GM23338 (cell line): ENCODE measurements around the gene LRRC3. TPM values are rescaled to one million over a fixed set of nuclear protein-coding genes. Genes with fewer than 3 reads are reported as not detected.

Source experiments
- ATAC-seq: fragments of 200-7000 bp; cut with Tn5 transposase; 3 replicates; pipeline ENCODE4 v1.9.1; 2020
- DNase-seq: peaks from one replicate; pipeline ENCODE4 v3.0.0-alpha.2; 2015; ENCODE audit warnings: low spot score
- H2AFZ ChIP-seq: fragments of 200-600 bp; sonication (generic); 2 replicates; pipeline ENCODE4 v1.8.0; 2016; ENCODE audit warnings: antibody characterized with exemption, mild to moderate bottlenecking, moderate library complexity
- H3F3A ChIP-seq: fragments of 200-600 bp; sonication (generic); replicated peaks from 2 replicates; pipeline ENCODE4 v1.8.0; 2017; ENCODE audit warnings: antibody characterized with exemption, mixed run types, low read depth
- H3K27ac ChIP-seq: fragments of 200-600 bp; sonication (generic); 2 replicates; pipeline ENCODE4 v1.6.1; 2016; ENCODE audit warnings: low read depth
- H3K27me3 ChIP-seq: fragments of 200-600 bp; sonication (generic); 2 replicates; pipeline ENCODE4 v1.8.0; 2016; ENCODE audit warnings: mild to moderate bottlenecking, mixed run types, moderate library complexity; ENCODE audit not compliant: insufficient read depth
- H3K36me3 ChIP-seq: fragments of 200-600 bp; sonication (generic); 2 replicates; pipeline ENCODE4 v1.8.0; 2016; ENCODE audit warnings: mild to moderate bottlenecking; ENCODE audit not compliant: insufficient read depth
- H3K4me1 ChIP-seq: fragments of 200-600 bp; sonication (generic); 2 replicates; pipeline ENCODE4 v1.8.0; 2016; ENCODE audit warnings: mild to moderate bottlenecking, moderate library complexity; ENCODE audit not compliant: insufficient read depth
- H3K4me2 ChIP-seq: fragments of 200-600 bp; sonication (generic); 2 replicates; pipeline ENCODE4 v1.7.1; 2017; ENCODE audit warnings: mixed run types
- H3K4me3 ChIP-seq: fragments of 200-600 bp; sonication (generic); 2 replicates; pipeline ENCODE4 v1.6.1; 2016; ENCODE audit warnings: mixed run types
- H3K79me2 ChIP-seq: fragments of 200-600 bp; sonication (generic); replicated peaks from 2 replicates; pipeline ENCODE4 v1.8.0; 2017; ENCODE audit warnings: mild to moderate bottlenecking; ENCODE audit not compliant: insufficient read depth
- H3K9me2 ChIP-seq: fragments of 200-600 bp; sonication (generic); 2 replicates; pipeline ENCODE4 v1.8.0; 2017; ENCODE audit not compliant: insufficient read depth
- H4K20me1 ChIP-seq: fragments of 200-600 bp; sonication (generic); replicated peaks from 2 replicates; pipeline ENCODE4 v1.8.0; 2017; ENCODE audit warnings: mild to moderate bottlenecking; ENCODE audit not compliant: insufficient read depth
- H3K27ac Mint-ChIP-seq: 2 replicates; pipeline ENCODE4 v1.8.0; 2020; ENCODE audit warnings: inconsistent platforms, mild to moderate bottlenecking, moderate library complexity, mixed read lengths
- H3K27me3 Mint-ChIP-seq: 3 replicates; pipeline ENCODE4 v1.8.0; 2022; ENCODE audit warnings: low read depth, mild to moderate bottlenecking, moderate library complexity, mixed read lengths, inconsistent platforms; ENCODE audit not compliant: insufficient read depth, poor library complexity
- H3K36me3 Mint-ChIP-seq: 3 replicates; pipeline ENCODE4 v1.8.0; 2021; ENCODE audit warnings: low read depth, mild to moderate bottlenecking, inconsistent platforms, moderate library complexity, mixed read lengths
- H3K4me1 Mint-ChIP-seq: 3 replicates; pipeline ENCODE4 v1.8.0; 2020; ENCODE audit warnings: mild to moderate bottlenecking, inconsistent platforms, mixed read lengths
- H3K4me3 Mint-ChIP-seq: 3 replicates; pipeline ENCODE4 v1.8.0; 2021; ENCODE audit warnings: moderate library complexity, mild to moderate bottlenecking, inconsistent platforms, mixed read lengths
- H3K9me3 Mint-ChIP-seq: 3 replicates; pipeline ENCODE4 v1.8.0; 2020; ENCODE audit warnings: moderate library complexity, mild to moderate bottlenecking, inconsistent platforms, mixed read lengths
- CREB1 ChIP-seq: fragments of 250-450 bp; sonication (Bioruptor Pico); IDR thresholded peaks from 2 replicates; pipeline ENCODE4 v1.5.0; 2020; ENCODE audit warnings: low read depth, mild to moderate bottlenecking, moderate library complexity
- EZH2 ChIP-seq: fragments of 200-600 bp; sonication (generic); IDR thresholded peaks from one replicate; pipeline ENCODE4 v1.8.0; 2017; ENCODE audit warnings: antibody characterized with exemption, mild to moderate bottlenecking, low read depth; ENCODE audit not compliant: unreplicated experiment
- EZH2phosphoT487 ChIP-seq: fragments of 200-600 bp; sonication (generic); IDR thresholded peaks from one replicate; pipeline ENCODE4 v1.8.1; 2018; ENCODE audit warnings: antibody characterized with exemption; ENCODE audit not compliant: unreplicated experiment
- JUNB ChIP-seq: IDR thresholded peaks from one replicate; pipeline ENCODE4 v1.6.1; 2016; ENCODE audit warnings: antibody characterized with exemption; ENCODE audit not compliant: unreplicated experiment
- NANOG ChIP-seq: IDR thresholded peaks from 2 replicates; pipeline ENCODE4 v1.6.1; 2016; ENCODE audit warnings: antibody characterized with exemption, borderline replicate concordance
- POLR2AphosphoS5 ChIP-seq: IDR thresholded peaks from 2 replicates; pipeline ENCODE4 v1.6.1; 2016; ENCODE audit warnings: antibody characterized with exemption, low read depth
- STAT1 ChIP-seq: IDR thresholded peaks from one replicate; pipeline ENCODE4 v1.6.1; 2016; ENCODE audit warnings: antibody characterized with exemption; ENCODE audit not compliant: unreplicated experiment
- ZNF114 ChIP-seq: fragments of 250-450 bp; sonication (Bioruptor Pico); IDR thresholded peaks from 2 replicates; pipeline ENCODE4 v1.5.0; 2020; ENCODE audit warnings: mild to moderate bottlenecking, moderate library complexity
- ZNF331 ChIP-seq: fragments of 250-450 bp; sonication (Bioruptor Pico); IDR thresholded peaks from 2 replicates; pipeline ENCODE4 v1.5.0; 2020; ENCODE audit warnings: low read depth, mild to moderate bottlenecking, moderate library complexity
- polyA plus RNA-seq: library from polyadenylated mRNA; unstranded; fragments of >200 nt; fragmentation: Nextera tagmentation; extraction: Ambion mirVana; gene quantifications from 2 replicates; pipeline ENCODE4 v1.2.1, GENCODE V29; 2016
- total RNA-seq: library from RNA; depleted of rRNA; stranded (reverse); fragments of >200 nt; shearing (Covaris generic); gene quantifications from 2 replicates; pipeline ENCODE4 v1.2.3, GENCODE V29; 2014
- TF ChIP-seq, protein P1 (sequence below): fragments of 250-450 bp; sonication (Bioruptor Pico); IDR thresholded peaks from 2 replicates; pipeline ENCODE4 v1.5.0; 2020; ENCODE audit warnings: mild to moderate bottlenecking, moderate library complexity
- TF ChIP-seq, protein P2 (sequence below), 2 experiments: fragments of 200-600 bp in 1 of 2; sonication (generic) in 1 of 2; conservative IDR thresholded peaks; 2 replicates each; pipeline versions ENCODE4 v1.5.1 to v1.6.1; 2016 to 2017; ENCODE audit warnings: antibody characterized with exemption in 2 of 2, low read depth in 2 of 2, mild to moderate bottlenecking in 2 of 2, moderate library complexity in 1 of 2
- TF ChIP-seq, protein P3 (sequence below): IDR thresholded peaks from 2 replicates; pipeline ENCODE4 v1.6.1; 2016; ENCODE audit warnings: antibody characterized with exemption
- TF ChIP-seq, protein P4 (sequence below): IDR thresholded peaks from one replicate; pipeline ENCODE4 v1.6.1; 2018; ENCODE audit warnings: antibody characterized with exemption; ENCODE audit not compliant: unreplicated experiment

The LRRC3 gene
- total and polyA plus RNA-seq, 2 experiments from 2014 or later, result 0.95 to 6.8 TPM

DNA sequence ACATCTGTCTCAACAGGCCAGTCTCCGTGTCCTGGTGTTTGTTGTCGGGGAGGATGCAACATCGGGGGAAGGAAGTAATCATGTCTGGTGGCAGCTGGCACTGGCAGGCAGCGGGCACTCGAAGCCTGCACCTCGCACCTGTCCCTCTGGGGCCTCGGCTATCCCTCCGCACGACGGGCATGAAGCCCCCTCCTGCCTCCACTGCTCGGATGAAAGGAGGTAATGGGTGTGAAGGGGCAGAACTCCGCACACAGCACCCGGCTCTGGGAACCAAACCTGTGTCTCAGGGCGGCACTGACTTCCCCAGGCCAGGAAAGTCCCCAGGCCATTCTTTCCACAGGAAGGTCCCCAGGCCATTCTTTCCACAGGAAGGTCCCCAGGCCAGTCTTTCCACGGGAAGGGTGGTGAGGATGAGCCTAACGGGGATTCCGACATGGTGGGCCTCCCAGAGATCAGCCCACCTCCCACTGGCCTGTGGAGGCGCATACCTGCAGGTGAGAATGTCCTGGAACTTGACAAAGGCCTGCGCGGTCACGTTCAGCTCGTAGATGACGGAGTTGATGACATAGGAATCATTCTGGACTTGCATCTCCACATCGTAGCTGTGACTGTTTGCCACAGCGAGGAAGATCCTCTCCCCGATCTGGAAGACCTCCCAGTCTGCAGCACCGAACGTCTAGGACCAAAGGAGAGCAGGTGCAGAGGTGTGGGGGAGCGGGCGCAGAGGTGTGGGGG is 53.6 kb downstream of the LRRC3 start:
- Histone ChIP-seq H2AFZ (no peak overlapping the region), H3K79me2 (no peaks in the 10 kb centered on the region), H3K27ac (no peak overlapping the region), H3K36me3 (no peaks in the 10 kb centered on the region), H3F3A (no peaks in the 10 kb centered on the region), H3K4me1 (no peaks in the 10 kb centered on the region), H3K9me2 (no peaks in the 10 kb centered on the region), H3K4me2 (no peak overlapping the region), H4K20me1 (no peaks in the 10 kb centered on the region), H3K4me3 (no peak overlapping the region), H3K27me3 (no peaks in the 10 kb centered on the region)
- TF ChIP-seq, protein P1, sequence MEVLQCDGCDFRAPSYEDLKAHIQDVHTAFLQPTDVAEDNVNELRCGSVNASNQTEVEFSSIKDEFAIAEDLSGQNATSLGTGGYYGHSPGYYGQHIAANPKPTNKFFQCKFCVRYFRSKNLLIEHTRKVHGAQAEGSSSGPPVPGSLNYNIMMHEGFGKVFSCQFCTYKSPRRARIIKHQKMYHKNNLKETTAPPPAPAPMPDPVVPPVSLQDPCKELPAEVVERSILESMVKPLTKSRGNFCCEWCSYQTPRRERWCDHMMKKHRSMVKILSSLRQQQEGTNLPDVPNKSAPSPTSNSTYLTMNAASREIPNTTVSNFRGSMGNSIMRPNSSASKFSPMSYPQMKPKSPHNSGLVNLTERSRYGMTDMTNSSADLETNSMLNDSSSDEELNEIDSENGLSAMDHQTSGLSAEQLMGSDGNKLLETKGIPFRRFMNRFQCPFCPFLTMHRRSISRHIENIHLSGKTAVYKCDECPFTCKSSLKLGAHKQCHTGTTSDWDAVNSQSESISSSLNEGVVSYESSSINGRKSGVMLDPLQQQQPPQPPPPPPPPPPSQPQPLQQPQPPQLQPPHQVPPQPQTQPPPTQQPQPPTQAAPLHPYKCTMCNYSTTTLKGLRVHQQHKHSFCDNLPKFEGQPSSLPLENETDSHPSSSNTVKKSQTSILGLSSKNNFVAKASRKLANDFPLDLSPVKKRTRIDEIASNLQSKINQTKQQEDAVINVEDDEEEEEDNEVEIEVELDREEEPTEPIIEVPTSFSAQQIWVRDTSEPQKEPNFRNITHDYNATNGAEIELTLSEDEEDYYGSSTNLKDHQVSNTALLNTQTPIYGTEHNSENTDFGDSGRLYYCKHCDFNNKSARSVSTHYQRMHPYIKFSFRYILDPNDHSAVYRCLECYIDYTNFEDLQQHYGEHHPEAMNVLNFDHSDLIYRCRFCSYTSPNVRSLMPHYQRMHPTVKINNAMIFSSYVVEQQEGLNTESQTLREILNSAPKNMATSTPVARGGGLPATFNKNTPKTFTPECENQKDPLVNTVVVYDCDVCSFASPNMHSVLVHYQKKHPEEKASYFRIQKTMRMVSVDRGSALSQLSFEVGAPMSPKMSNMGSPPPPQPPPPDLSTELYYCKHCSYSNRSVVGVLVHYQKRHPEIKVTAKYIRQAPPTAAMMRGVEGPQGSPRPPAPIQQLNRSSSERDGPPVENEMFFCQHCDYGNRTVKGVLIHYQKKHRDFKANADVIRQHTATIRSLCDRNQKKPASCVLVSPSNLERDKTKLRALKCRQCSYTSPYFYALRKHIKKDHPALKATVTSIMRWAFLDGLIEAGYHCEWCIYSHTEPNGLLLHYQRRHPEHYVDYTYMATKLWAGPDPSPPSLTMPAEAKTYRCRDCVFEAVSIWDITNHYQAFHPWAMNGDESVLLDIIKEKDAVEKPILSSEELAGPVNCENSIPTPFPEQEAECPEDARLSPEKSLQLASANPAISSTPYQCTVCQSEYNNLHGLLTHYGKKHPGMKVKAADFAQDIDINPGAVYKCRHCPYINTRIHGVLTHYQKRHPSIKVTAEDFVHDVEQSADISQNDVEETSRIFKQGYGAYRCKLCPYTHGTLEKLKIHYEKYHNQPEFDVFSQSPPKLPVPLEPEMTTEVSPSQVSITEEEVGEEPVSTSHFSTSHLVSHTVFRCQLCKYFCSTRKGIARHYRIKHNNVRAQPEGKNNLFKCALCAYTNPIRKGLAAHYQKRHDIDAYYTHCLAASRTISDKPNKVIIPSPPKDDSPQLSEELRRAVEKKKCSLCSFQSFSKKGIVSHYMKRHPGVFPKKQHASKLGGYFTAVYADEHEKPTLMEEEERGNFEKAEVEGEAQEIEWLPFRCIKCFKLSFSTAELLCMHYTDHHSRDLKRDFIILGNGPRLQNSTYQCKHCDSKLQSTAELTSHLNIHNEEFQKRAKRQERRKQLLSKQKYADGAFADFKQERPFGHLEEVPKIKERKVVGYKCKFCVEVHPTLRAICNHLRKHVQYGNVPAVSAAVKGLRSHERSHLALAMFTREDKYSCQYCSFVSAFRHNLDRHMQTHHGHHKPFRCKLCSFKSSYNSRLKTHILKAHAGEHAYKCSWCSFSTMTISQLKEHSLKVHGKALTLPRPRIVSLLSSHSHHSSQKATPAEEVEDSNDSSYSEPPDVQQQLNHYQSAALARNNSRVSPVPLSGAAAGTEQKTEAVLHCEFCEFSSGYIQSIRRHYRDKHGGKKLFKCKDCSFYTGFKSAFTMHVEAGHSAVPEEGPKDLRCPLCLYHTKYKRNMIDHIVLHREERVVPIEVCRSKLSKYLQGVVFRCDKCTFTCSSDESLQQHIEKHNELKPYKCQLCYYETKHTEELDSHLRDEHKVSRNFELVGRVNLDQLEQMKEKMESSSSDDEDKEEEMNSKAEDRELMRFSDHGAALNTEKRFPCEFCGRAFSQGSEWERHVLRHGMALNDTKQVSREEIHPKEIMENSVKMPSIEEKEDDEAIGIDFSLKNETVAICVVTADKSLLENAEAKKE (CRISPR knock-in tag), result no peak
- TF ChIP-seq, protein P2, sequence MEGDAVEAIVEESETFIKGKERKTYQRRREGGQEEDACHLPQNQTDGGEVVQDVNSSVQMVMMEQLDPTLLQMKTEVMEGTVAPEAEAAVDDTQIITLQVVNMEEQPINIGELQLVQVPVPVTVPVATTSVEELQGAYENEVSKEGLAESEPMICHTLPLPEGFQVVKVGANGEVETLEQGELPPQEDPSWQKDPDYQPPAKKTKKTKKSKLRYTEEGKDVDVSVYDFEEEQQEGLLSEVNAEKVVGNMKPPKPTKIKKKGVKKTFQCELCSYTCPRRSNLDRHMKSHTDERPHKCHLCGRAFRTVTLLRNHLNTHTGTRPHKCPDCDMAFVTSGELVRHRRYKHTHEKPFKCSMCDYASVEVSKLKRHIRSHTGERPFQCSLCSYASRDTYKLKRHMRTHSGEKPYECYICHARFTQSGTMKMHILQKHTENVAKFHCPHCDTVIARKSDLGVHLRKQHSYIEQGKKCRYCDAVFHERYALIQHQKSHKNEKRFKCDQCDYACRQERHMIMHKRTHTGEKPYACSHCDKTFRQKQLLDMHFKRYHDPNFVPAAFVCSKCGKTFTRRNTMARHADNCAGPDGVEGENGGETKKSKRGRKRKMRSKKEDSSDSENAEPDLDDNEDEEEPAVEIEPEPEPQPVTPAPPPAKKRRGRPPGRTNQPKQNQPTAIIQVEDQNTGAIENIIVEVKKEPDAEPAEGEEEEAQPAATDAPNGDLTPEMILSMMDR (conservative IDR thresholded peaks at IDR 0.05; ENCODE audit: low read depth in 2 of 2), result no peak
- TF ChIP-seq, protein P3, sequence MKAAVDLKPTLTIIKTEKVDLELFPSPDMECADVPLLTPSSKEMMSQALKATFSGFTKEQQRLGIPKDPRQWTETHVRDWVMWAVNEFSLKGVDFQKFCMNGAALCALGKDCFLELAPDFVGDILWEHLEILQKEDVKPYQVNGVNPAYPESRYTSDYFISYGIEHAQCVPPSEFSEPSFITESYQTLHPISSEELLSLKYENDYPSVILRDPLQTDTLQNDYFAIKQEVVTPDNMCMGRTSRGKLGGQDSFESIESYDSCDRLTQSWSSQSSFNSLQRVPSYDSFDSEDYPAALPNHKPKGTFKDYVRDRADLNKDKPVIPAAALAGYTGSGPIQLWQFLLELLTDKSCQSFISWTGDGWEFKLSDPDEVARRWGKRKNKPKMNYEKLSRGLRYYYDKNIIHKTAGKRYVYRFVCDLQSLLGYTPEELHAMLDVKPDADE, result no peak
- no peak for TF ChIP-seq EZH2
- no peak for TF ChIP-seq ZNF331 (CRISPR knock-in tag)
- no peak for TF ChIP-seq JUNB
- TF ChIP-seq, protein P4, sequence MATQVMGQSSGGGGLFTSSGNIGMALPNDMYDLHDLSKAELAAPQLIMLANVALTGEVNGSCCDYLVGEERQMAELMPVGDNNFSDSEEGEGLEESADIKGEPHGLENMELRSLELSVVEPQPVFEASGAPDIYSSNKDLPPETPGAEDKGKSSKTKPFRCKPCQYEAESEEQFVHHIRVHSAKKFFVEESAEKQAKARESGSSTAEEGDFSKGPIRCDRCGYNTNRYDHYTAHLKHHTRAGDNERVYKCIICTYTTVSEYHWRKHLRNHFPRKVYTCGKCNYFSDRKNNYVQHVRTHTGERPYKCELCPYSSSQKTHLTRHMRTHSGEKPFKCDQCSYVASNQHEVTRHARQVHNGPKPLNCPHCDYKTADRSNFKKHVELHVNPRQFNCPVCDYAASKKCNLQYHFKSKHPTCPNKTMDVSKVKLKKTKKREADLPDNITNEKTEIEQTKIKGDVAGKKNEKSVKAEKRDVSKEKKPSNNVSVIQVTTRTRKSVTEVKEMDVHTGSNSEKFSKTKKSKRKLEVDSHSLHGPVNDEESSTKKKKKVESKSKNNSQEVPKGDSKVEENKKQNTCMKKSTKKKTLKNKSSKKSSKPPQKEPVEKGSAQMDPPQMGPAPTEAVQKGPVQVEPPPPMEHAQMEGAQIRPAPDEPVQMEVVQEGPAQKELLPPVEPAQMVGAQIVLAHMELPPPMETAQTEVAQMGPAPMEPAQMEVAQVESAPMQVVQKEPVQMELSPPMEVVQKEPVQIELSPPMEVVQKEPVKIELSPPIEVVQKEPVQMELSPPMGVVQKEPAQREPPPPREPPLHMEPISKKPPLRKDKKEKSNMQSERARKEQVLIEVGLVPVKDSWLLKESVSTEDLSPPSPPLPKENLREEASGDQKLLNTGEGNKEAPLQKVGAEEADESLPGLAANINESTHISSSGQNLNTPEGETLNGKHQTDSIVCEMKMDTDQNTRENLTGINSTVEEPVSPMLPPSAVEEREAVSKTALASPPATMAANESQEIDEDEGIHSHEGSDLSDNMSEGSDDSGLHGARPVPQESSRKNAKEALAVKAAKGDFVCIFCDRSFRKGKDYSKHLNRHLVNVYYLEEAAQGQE, result no peak
- TF ChIP-seq NANOG, result no peak
- no peak for TF ChIP-seq ZNF114
- TF ChIP-seq STAT1, result no peak
- TF ChIP-seq CREB1 (CRISPR knock-in tag), result no peak
- TF ChIP-seq EZH2phosphoT487, result no peak
- no peak for TF ChIP-seq POLR2AphosphoS5
- H3K27me3 Mint-ChIP-seq, result peaks cover 12% of the 10 kb centered on the region
- H3K36me3 Mint-ChIP-seq, result no peaks in the 10 kb centered on the region
- no peak overlapping the region for H3K4me3 Mint-ChIP-seq
- H3K27ac Mint-ChIP-seq, result no peak overlapping the region
- no peak for ATAC-seq
- H3K4me1 Mint-ChIP-seq, result no peaks in the 10 kb centered on the region; the same call in 2 of the 3 replicates
- no peak for DNase-seq
- no peaks in the 10 kb centered on the region; the same call in 2 of the 3 replicates for H3K9me3 Mint-ChIP-seq
